HEK293 (cell line): ENCODE results near the gene MTMR8.
"Not testable (repeated sequence)": the region's sequence is repeated elsewhere in the genome, so short reads cannot be mapped to it uniquely, and the experiment has no call there.

Experiments used
- CTCF ChIA-PET: fragments of 350-600 bp; formaldehyde crosslinking; extraction: SDS; loops from one replicate; lab custom pipeline; 2021; ENCODE audit warnings: antibody characterized with exemption; lab: Yijun Ruan, JAX
- POLR2A ChIA-PET: fragments of 300-600 bp; formaldehyde crosslinking; extraction: SDS; loops from one replicate; lab custom pipeline; 2020; ENCODE audit warnings: antibody characterized with exemption, inconsistent platforms; lab: Yijun Ruan, JAX
- H3K27ac ChIP-seq: fragments of 200-500 bp; sonication (Bioruptor generic); 2 replicates; pipeline ENCODE4 v1.5.1; 2014; ENCODE audit warnings: low read depth, low read length, control low read depth, inconsistent platforms; ENCODE audit errors: extremely low read depth
- H3K36me3 ChIP-seq, 2 experiments: fragments of 200-500 bp in 1 of 2; sonication (Bioruptor generic) in 1 of 2; 1 replicate in 1 of 2; 2 replicates in 1 of 2; pipeline ENCODE4 v1.5.1; 2014 to 2017; ENCODE audit warnings: inconsistent platforms in 2 of 2, low read length in 2 of 2; ENCODE audit not compliant: control insufficient read depth in 2 of 2, insufficient read depth in 1 of 2
- H3K4me1 ChIP-seq: fragments of 200-500 bp; sonication (Bioruptor generic); 2 replicates; pipeline ENCODE4 v1.5.1; 2014; ENCODE audit warnings: mild to moderate bottlenecking, low read length, inconsistent platforms; ENCODE audit not compliant: control insufficient read depth, insufficient read depth
- H3K4me3 ChIP-seq: 2 replicates; pipeline ENCODE4 v1.5.1; 2011; ENCODE audit warnings: low read depth, mild to moderate bottlenecking, control low read depth, low read length, moderate library complexity
- H3K9me3 ChIP-seq: fragments of 200-500 bp; sonication (Bioruptor generic); 2 replicates; pipeline ENCODE4 v1.5.1; 2014; ENCODE audit warnings: low read depth, low read length, inconsistent platforms; ENCODE audit not compliant: control insufficient read depth, insufficient read depth
- ELK4 ChIP-seq: IDR thresholded peaks from 2 replicates; pipeline ENCODE4 v1.6.1; 2011; ENCODE audit warnings: mild to moderate bottlenecking, low read depth, low read length, borderline replicate concordance
- FEZF1 ChIP-seq: fragments of 450-650 bp; formaldehyde crosslinking; IDR thresholded peaks from 2 replicates; pipeline ENCODE4 v1.5.1; 2016; ENCODE audit warnings: missing biosample characterization, missing genetic modification characterization
- GLI4 ChIP-seq: fragments of 450-650 bp; formaldehyde crosslinking; IDR thresholded peaks from 2 replicates; pipeline ENCODE4 v1.5.1; 2016; ENCODE audit warnings: missing biosample characterization, missing genetic modification characterization
- KLF7 ChIP-seq: fragments of 450-650 bp; formaldehyde crosslinking; IDR thresholded peaks from 2 replicates; pipeline ENCODE4 v1.5.1; 2016; ENCODE audit warnings: missing biosample characterization, missing genetic modification characterization, borderline replicate concordance
- KLF8 ChIP-seq: fragments of 450-650 bp; formaldehyde crosslinking; IDR thresholded peaks from 2 replicates; pipeline ENCODE4 v1.5.1; 2016; ENCODE audit warnings: missing biosample characterization, missing genetic modification characterization
- KLF9 ChIP-seq: fragments of 450-650 bp; formaldehyde crosslinking; IDR thresholded peaks from 2 replicates; pipeline ENCODE4 v1.5.1; 2016; ENCODE audit warnings: missing biosample characterization, missing genetic modification characterization, low read depth
- PATZ1 ChIP-seq: fragments of 450-650 bp; formaldehyde crosslinking; IDR thresholded peaks from 2 replicates; pipeline ENCODE4 v1.5.1; 2016; ENCODE audit warnings: missing biosample characterization, missing genetic modification characterization
- ZNF146 ChIP-seq: fragments of 450-650 bp; formaldehyde crosslinking; IDR thresholded peaks from 2 replicates; pipeline ENCODE4 v1.5.1; 2016; ENCODE audit warnings: missing biosample characterization, missing genetic modification characterization
- ZNF155 ChIP-seq: fragments of 450-650 bp; formaldehyde crosslinking; IDR thresholded peaks from 2 replicates; pipeline ENCODE4 v1.5.1; 2016; ENCODE audit warnings: missing biosample characterization, missing genetic modification characterization
- ZNF18 ChIP-seq: fragments of 450-650 bp; formaldehyde crosslinking; IDR thresholded peaks from 2 replicates; pipeline ENCODE4 v1.5.1; 2016; ENCODE audit warnings: missing biosample characterization, missing genetic modification characterization
- ZNF26 ChIP-seq: fragments of 450-650 bp; formaldehyde crosslinking; IDR thresholded peaks from 2 replicates; pipeline ENCODE4 v1.5.1; 2016; ENCODE audit warnings: missing biosample characterization, missing genetic modification characterization
- ZNF280C ChIP-seq: fragments of 450-650 bp; formaldehyde crosslinking; IDR thresholded peaks from 2 replicates; pipeline ENCODE4 v1.5.1; 2016; ENCODE audit warnings: missing biosample characterization, missing genetic modification characterization
- ZNF324 ChIP-seq: fragments of 450-650 bp; formaldehyde crosslinking; IDR thresholded peaks from 2 replicates; pipeline ENCODE4 v1.5.1; 2016; ENCODE audit warnings: missing biosample characterization, missing genetic modification characterization
- ZNF366 ChIP-seq: fragments of 450-650 bp; formaldehyde crosslinking; conservative IDR thresholded peaks from 2 replicates; pipeline ENCODE4 v1.5.1; 2016; ENCODE audit warnings: missing biosample characterization, missing genetic modification characterization
- ZNF423 ChIP-seq: fragments of 450-650 bp; formaldehyde crosslinking; IDR thresholded peaks from 2 replicates; pipeline ENCODE4 v1.5.1; 2016; ENCODE audit warnings: missing biosample characterization, missing genetic modification characterization
- ZNF585B ChIP-seq: fragments of 450-650 bp; formaldehyde crosslinking; IDR thresholded peaks from 2 replicates; pipeline ENCODE4 v1.5.1; 2016; ENCODE audit warnings: missing biosample characterization, missing genetic modification characterization
- ZXDB ChIP-seq: fragments of 450-650 bp; formaldehyde crosslinking; IDR thresholded peaks from 2 replicates; pipeline ENCODE4 v1.5.1; 2016; ENCODE audit warnings: missing biosample characterization, missing genetic modification characterization

The MTMR8 gene

GRCh38 chrX:64394059-64394873, 986 bp downstream of the MTMR8 start (continued):
- TF ChIP-seq KLF8 (tag by site-specific recombination) (no peak), KLF9 (no peak), PATZ1 (tag by site-specific recombination) (no peak), ZNF366 (tag by site-specific recombination) (no peak)

GRCh38 chrX:64389489-64389888, 5.8 kb downstream of the MTMR8 start:
- no peaks in the 10 kb centered on the region for H3K36me3 ChIP-seq
- H3K9me3 ChIP-seq: no peaks in the 10 kb centered on the region; the same call in 1 of the 2 replicates
- no peak overlapping the region for H3K27ac ChIP-seq
- POLR2A ChIA-PET: no interaction called here
- H3K4me3 ChIP-seq: no peak overlapping the region
- CTCF ChIA-PET: no interaction called here
- TF ChIP-seq ZNF26 (tag by site-specific recombination): no peak
- no peak for TF ChIP-seq ZNF280C (tag by site-specific recombination)
- TF ChIP-seq ZNF18 (tag by site-specific recombination): no peak
- TF ChIP-seq ZNF155: no peak
- H3K4me1 ChIP-seq: no peaks in the 10 kb centered on the region

GRCh38 chrX:64380789-64381188, 14.5 kb downstream of the MTMR8 start:
- TF ChIP-seq ZNF146 (tag by site-specific recombination): peak; percentile 66
- H3K36me3 ChIP-seq, H3K4me3 ChIP-seq, H3K9me3 ChIP-seq, CTCF ChIA-PET, POLR2A ChIA-PET, H3K27ac ChIP-seq, H3K4me1 ChIP-seq: not testable (repeated sequence)

- Histone ChIP-seq H3K27ac (no peak overlapping the region), H3K4me3 (no peak overlapping the region), H3K4me1 (no peaks in the 10 kb centered on the region), H3K36me3 (no peaks in the 10 kb centered on the region), H3K9me3 (no peaks in the 10 kb centered on the region; the same call in 1 of the 2 replicates)
- CTCF ChIA-PET: no interaction called here
- POLR2A ChIA-PET: no interaction called here
- TF ChIP-seq ZNF366 (tag by site-specific recombination): no peak
- no peak for TF ChIP-seq ZNF324 (tag by site-specific recombination)
- TF ChIP-seq ZNF423: no peak
- no peak for TF ChIP-seq FEZF1
- no peak for TF ChIP-seq ZNF585B
- TF ChIP-seq GLI4 (tag by site-specific recombination): no peak
- TF ChIP-seq ELK4: no peak
- no peak for TF ChIP-seq KLF7
- no peak for TF ChIP-seq ZXDB
These were observed 15.3 kb downstream of the MTMR8 start for GRCh38 chrX:64379924-64380323.
